Measurements from ENCODE around the gene WFDC13.

Gene WFDC13

DNA sequence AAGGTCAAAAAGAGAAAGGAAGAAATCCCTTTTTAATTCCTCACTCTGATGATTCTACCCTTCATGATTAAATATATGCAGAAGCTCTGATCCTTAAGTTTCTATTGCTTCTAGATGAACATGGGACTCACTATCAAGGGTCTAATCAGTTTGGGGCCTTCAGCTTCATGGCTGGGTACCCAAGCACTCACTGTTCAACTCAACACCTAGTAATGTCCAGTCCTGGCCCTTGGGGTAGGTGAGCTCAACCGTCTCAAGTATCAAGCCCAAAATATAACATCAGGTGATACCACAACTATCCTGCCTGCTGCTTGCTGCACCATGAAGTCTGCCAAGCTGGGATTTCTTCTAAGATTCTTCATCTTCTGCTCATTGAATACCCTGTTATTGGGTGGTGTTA is 20.2 kb downstream of the WFDC13 start, which contains the start of gene SPINT4:
TSS of gene SPINT4 (plus strand) at position 301 of the 400 bp plus-strand sequence. CDS start at position 322, 21 bp downstream.
- WGBS, 2 experiments (ENCODE audit: insufficient coverage in 2 of 2): 67% methylated on average over 1 of the region's 1 CpG; no CpG with 5 or more reads in 1 of the 2 experiments
- no peaks in the 10 kb centered on the region for H3K4me1 ChIP-seq (ENCODE audit: control insufficient read depth, insufficient read depth, low read length, poor library complexity, severe bottlenecking)
- no peaks in the 10 kb centered on the region for H3K9me3 ChIP-seq (ENCODE audit: control insufficient read depth, low read length)
- no peak within 1 kb of the TSS for H3K27ac ChIP-seq (ENCODE audit: low read depth, low read length, severe bottlenecking)
- H3K36me3 ChIP-seq (ENCODE audit: control insufficient read depth, insufficient read depth, low read length): no peaks in the 10 kb centered on the region
- H3K4me3 ChIP-seq (ENCODE audit: extremely low read depth, insufficient read depth, low read length, poor library complexity, severe bottlenecking): no peak within 1 kb of the TSS

DNA sequence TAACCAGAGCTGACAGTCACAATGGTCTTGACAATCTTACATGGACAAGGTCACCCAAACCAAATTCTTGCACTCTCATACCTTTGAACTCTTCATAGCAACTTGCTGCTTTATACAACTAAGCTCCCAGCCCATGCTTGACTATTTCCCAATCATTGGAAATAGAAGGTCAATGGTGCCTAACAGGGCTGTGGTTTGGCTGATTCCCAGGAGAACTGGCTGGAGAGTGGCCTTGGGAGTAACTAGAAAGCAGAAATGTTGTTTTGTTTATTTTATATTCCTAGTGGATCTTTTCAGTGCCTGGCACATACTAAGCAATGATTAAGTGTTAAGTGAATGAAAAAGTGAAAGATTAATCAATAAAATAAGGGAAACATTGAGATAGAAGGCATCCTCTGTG is 23.3 kb downstream of the WFDC13 start:
- H3K36me3 ChIP-seq (ENCODE audit: control insufficient read depth, insufficient read depth, low read length): no peaks in the 10 kb centered on the region
- H3K27ac ChIP-seq (ENCODE audit: low read depth, low read length, severe bottlenecking): no peak overlapping the region
- no peak overlapping the region for H3K4me3 ChIP-seq (ENCODE audit: extremely low read depth, insufficient read depth, low read length, poor library complexity, severe bottlenecking)
- H3K4me1 ChIP-seq (ENCODE audit: control insufficient read depth, insufficient read depth, low read length, poor library complexity, severe bottlenecking): no peaks in the 10 kb centered on the region
- no peaks in the 10 kb centered on the region for H3K9me3 ChIP-seq (ENCODE audit: control insufficient read depth, low read length)

DNA sequence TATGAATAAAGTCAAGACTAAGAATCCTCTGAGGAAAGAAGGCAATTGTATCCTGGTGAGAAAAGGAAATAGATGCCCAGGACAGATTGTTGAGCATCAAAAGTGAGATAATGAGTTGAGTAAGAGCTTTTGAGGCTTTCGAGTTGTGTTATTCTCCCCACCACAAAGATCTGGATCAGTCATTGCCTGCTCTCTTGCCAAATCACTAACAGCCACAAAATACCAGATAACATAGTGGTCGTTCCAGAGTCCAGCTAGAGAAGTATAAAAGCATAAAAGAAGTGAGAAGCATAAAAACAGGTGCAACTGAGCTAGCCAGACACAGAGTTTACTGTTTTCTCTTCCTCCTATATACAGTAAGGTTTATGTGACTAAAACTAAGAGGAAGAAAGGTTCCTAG is 25.2 kb downstream of the WFDC13 start:
- WGBS, 2 experiments (ENCODE audit: insufficient coverage in 2 of 2): no CpG with 5 or more reads among the region's 2 CpGs
- H3K4me3 ChIP-seq (ENCODE audit: extremely low read depth, insufficient read depth, low read length, poor library complexity, severe bottlenecking): no peak overlapping the region
- H3K36me3 ChIP-seq (ENCODE audit: control insufficient read depth, insufficient read depth, low read length): no peaks in the 10 kb centered on the region
- no peak overlapping the region for H3K27ac ChIP-seq (ENCODE audit: low read depth, low read length, severe bottlenecking)
- no peaks in the 10 kb centered on the region for H3K4me1 ChIP-seq (ENCODE audit: control insufficient read depth, insufficient read depth, low read length, poor library complexity, severe bottlenecking)
- peaks cover 7% of the 10 kb centered on the region for H3K9me3 ChIP-seq (ENCODE audit: control insufficient read depth, low read length)

DNA sequence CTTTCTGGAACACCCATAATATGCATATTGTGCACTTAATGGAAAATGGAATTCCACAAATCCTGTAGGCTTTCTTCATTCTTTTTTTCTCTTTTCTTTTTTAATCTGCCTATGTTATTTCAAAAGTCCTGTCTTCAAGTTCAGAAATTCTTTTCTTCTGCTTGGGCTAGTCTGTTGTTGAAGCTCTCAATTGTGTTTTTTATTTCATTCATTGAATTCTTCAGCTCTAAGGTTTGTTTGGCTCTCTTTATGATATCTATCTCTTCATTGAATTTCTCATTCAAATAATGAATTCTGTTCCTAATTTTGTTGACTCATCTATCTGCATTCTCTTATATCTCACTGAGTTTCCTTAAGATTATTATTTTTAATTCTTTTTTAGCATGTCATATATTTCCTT is 30.4 kb downstream of the WFDC13 start:
- Histone ChIP-seq H3K4me1 (ENCODE audit: control insufficient read depth, insufficient read depth, low read length, poor library complexity, severe bottlenecking) (no peaks in the 10 kb centered on the region), H3K4me3 (ENCODE audit: extremely low read depth, insufficient read depth, low read length, poor library complexity, severe bottlenecking) (no peak overlapping the region), H3K9me3 (ENCODE audit: control insufficient read depth, low read length) (peaks cover 19% of the 10 kb centered on the region), H3K36me3 (ENCODE audit: control insufficient read depth, insufficient read depth, low read length) (no peaks in the 10 kb centered on the region), H3K27ac (ENCODE audit: low read depth, low read length, severe bottlenecking) (no peak overlapping the region)

DNA sequence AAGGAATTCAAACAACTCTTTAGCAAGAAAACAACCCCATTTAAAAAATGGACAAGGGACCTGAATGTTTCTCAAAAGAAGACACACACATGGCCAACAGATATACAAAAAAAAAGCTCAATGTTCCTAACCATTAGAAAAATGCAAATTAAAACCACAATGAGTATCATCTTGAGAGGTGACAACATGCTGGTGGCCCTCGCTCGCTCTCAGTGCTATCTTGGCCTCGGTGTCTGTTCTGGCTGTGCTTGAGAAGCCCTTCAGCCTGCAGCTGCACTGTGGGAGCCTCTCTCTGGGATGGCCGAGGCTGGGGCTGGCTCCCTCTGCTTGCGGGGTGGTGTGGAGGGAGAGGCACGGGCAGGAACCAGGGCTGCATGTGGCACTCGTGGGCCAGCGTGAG is 33.7 kb downstream of the WFDC13 start:
- Histone ChIP-seq H3K27ac (ENCODE audit: low read depth, low read length, severe bottlenecking) (no peak overlapping the region), H3K36me3 (ENCODE audit: control insufficient read depth, insufficient read depth, low read length) (no peaks in the 10 kb centered on the region)
- WGBS, 2 experiments (ENCODE audit: insufficient coverage in 2 of 2): 91 to 92% methylated on average over 8 of the region's 8 CpGs

DNA sequence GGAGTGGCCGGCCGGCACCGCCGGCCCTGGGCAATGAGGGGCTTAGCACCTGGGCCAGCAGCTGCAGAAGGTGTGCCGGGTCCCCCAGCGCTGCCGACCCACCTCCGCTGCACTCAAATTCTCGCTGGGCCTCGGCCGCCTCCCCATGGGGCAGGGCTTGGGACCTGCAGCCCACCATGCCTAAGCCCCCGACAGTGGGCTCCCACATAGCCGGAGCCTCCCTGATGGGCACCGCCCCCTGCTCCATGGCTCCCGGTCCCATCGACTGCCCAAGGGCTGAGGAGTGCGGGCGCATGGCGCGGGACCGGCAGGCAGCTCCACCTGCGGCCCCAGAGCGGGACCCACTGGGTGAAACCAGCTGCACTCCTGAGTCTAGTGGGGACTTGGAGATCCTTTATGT is 34.1 kb downstream of the WFDC13 start:
- Histone ChIP-seq H3K4me1 (ENCODE audit: control insufficient read depth, insufficient read depth, low read length, poor library complexity, severe bottlenecking) (no peaks in the 10 kb centered on the region), H3K4me3 (ENCODE audit: extremely low read depth, insufficient read depth, low read length, poor library complexity, severe bottlenecking) (no peak overlapping the region), H3K27ac (ENCODE audit: low read depth, low read length, severe bottlenecking) (no peak overlapping the region), H3K36me3 (ENCODE audit: control insufficient read depth, insufficient read depth, low read length) (no peaks in the 10 kb centered on the region), H3K9me3 (ENCODE audit: control insufficient read depth, low read length) (peaks cover 19% of the 10 kb centered on the region)
- 95 to 96% methylated on average over 22 to 23 of the region's 23 CpGs for WGBS, 2 experiments (ENCODE audit: insufficient coverage in 2 of 2)

More for the DNA sequence above, 33.7 kb downstream of the WFDC13 start:
- H3K4me3 ChIP-seq (ENCODE audit: extremely low read depth, insufficient read depth, low read length, poor library complexity, severe bottlenecking): no peak overlapping the region
- peaks cover 19% of the 10 kb centered on the region for H3K9me3 ChIP-seq (ENCODE audit: control insufficient read depth, low read length)
- no peaks in the 10 kb centered on the region for H3K4me1 ChIP-seq (ENCODE audit: control insufficient read depth, insufficient read depth, low read length, poor library complexity, severe bottlenecking)

DNA sequence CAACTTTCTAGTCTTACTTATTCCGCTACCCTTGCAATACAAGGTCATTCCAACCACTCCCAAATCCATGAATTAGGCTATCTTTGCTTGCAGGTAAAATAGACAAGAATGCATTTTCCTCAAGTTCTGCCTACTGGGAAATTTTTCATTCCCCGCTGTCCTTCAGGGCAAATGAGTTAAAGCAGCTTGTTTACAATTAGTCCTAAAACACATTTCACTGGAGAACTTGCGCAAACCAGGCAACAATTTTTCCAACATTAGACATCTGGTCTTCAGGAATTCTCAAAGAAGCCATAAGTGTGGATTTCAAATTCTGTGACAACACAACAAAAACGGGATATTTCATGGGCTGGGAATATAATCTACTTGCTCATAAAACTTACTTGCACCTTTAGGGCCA is 40.8 kb downstream of the WFDC13 start:
- 96 to 100% methylated on average over 2 to 3 of the region's 4 CpGs for WGBS, 2 experiments (ENCODE audit: insufficient coverage in 2 of 2)
- Histone ChIP-seq H3K9me3 (ENCODE audit: control insufficient read depth, low read length) (no peaks in the 10 kb centered on the region), H3K4me3 (ENCODE audit: extremely low read depth, insufficient read depth, low read length, poor library complexity, severe bottlenecking) (no peak overlapping the region), H3K4me1 (ENCODE audit: control insufficient read depth, insufficient read depth, low read length, poor library complexity, severe bottlenecking) (no peaks in the 10 kb centered on the region), H3K36me3 (ENCODE audit: control insufficient read depth, insufficient read depth, low read length) (no peaks in the 10 kb centered on the region), H3K27ac (ENCODE audit: low read depth, low read length, severe bottlenecking) (no peak overlapping the region)

DNA sequence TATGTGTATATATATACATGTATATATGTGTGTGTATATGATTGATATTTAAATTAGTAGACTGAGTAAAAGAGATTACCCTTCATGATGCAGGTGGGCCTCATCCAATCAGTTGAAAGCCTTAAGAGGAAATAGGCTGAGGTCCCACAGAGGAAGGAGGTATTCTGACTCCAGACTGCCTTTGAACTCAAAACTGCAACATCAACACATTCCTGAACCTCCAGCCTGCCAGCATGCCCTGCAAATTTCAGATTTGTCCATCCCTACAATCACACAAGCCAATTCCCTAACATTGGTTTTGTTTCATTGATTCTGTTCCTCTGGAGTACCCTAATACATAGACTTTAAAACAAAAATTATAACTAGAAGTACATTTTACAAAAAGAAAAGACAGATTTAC is 43.2 kb downstream of the WFDC13 start:
- no peak overlapping the region for H3K4me3 ChIP-seq (ENCODE audit: extremely low read depth, insufficient read depth, low read length, poor library complexity, severe bottlenecking)
- H3K36me3 ChIP-seq (ENCODE audit: control insufficient read depth, insufficient read depth, low read length): no peaks in the 10 kb centered on the region
- no peak overlapping the region for H3K27ac ChIP-seq (ENCODE audit: low read depth, low read length, severe bottlenecking)
- no peaks in the 10 kb centered on the region for H3K4me1 ChIP-seq (ENCODE audit: control insufficient read depth, insufficient read depth, low read length, poor library complexity, severe bottlenecking)
- no peaks in the 10 kb centered on the region for H3K9me3 ChIP-seq (ENCODE audit: control insufficient read depth, low read length)

DNA sequence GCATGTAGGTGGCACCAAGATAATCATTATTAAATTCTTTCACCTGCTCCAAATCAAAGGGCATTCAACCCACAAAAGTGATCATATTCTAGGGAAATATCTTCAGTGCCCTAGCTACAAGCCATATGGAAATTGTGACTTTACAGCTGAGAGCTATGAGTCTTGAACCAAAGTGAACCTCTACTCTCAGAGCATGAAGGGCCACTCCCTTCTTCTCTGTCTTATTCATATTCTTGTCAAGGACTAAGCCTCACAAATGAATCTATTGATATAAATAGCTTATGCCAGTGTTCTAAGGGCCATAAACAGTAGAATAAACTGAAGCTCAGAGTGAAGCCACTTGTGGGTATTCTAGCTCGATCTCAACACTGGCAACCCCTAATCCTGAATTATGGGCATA is 49.9 kb downstream of the WFDC13 start:
- Histone ChIP-seq H3K9me3 (ENCODE audit: control insufficient read depth, low read length) (no peaks in the 10 kb centered on the region), H3K4me3 (ENCODE audit: extremely low read depth, insufficient read depth, low read length, poor library complexity, severe bottlenecking) (no peak overlapping the region), H3K4me1 (ENCODE audit: control insufficient read depth, insufficient read depth, low read length, poor library complexity, severe bottlenecking) (no peaks in the 10 kb centered on the region), H3K27ac (ENCODE audit: low read depth, low read length, severe bottlenecking) (no peak overlapping the region), H3K36me3 (ENCODE audit: control insufficient read depth, insufficient read depth, low read length) (no peaks in the 10 kb centered on the region)
- 60 to 100% methylated on average over 1 of the region's 1 CpG for WGBS, 2 experiments (ENCODE audit: insufficient coverage in 2 of 2)

DNA sequence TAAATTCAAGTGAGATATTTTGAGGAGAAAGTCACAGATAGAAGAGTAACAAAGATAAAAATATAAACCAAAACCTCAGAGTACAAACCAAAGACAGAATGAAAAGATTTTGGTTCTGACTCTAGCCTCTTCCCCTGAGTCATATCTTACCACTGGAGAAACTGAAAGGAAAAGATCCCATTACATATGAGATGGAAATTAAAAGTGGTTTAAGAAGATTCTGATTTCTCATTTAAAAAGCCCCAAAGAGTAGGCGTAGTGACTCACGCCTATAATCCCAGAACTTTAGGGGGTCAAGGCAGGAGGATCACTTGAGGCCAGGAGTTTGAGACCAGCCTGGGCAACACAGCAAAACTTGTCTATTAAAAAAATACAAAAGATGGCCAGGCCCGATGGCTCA is 50.9 kb downstream of the WFDC13 start:
- H3K9me3 ChIP-seq (ENCODE audit: control insufficient read depth, low read length): no peaks in the 10 kb centered on the region
- H3K36me3 ChIP-seq (ENCODE audit: control insufficient read depth, insufficient read depth, low read length): no peaks in the 10 kb centered on the region
- 80 to 86% methylated on average over 1 to 2 of the region's 3 CpGs for WGBS, 2 experiments (ENCODE audit: insufficient coverage in 2 of 2)
- no peaks in the 10 kb centered on the region for H3K4me1 ChIP-seq (ENCODE audit: control insufficient read depth, insufficient read depth, low read length, poor library complexity, severe bottlenecking)
- H3K4me3 ChIP-seq (ENCODE audit: extremely low read depth, insufficient read depth, low read length, poor library complexity, severe bottlenecking): no peak overlapping the region
- H3K27ac ChIP-seq (ENCODE audit: low read depth, low read length, severe bottlenecking): no peak overlapping the region

DNA sequence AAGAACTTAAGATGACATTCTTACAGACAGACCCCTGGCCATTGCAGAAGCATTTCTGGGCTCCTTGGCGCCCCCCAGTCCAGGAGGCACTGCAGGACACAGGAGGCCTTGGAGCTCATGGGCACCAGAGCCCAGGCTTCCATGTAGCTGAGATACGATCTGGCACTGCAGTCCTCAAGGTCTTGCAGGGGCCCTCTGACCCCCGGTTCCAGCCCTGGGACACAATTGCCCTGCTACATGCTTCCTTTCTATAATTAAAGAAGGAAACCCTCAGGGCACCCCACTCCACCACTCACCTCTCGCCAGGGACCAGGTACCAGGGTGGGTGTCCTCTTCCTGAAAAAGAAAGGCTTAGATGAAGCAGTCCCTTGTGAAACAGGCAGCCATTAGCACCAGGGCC is 56.3 kb downstream of the WFDC13 start:
- Histone ChIP-seq H3K4me3 (ENCODE audit: extremely low read depth, insufficient read depth, low read length, poor library complexity, severe bottlenecking) (no peak overlapping the region), H3K27ac (ENCODE audit: low read depth, low read length, severe bottlenecking) (no peak overlapping the region), H3K9me3 (ENCODE audit: control insufficient read depth, low read length) (no peaks in the 10 kb centered on the region), H3K36me3 (ENCODE audit: control insufficient read depth, insufficient read depth, low read length) (no peaks in the 10 kb centered on the region), H3K4me1 (ENCODE audit: control insufficient read depth, insufficient read depth, low read length, poor library complexity, severe bottlenecking) (no peaks in the 10 kb centered on the region)
- 87% methylated on average over 3 of the region's 4 CpGs; no CpG with 5 or more reads in 1 of the 2 experiments for WGBS, 2 experiments (ENCODE audit: insufficient coverage in 2 of 2)
